GM19238 (cell line): ENCODE measurements around the gene SCFD2.

Experiments
- DNase-seq: peaks from one replicate; pipeline ENCODE4 v3.0.0; 2011; ENCODE audit warnings: low spot score; ENCODE audit not compliant: insufficient read length

The SCFD2 gene

GRCh38 chr4:52889778-52890520 lies 475.9 kb downstream of the SCFD2 start:
- no peak for DNase-seq

- no peak for DNase-seq
Measured at GRCh38 chr4:52889354-52889753, 476.5 kb downstream of the SCFD2 start.

GRCh38 chr4:52884994-52885393 lies 480.9 kb downstream of the SCFD2 start:
- no peak for DNase-seq

- DNase-seq, result no peak
Measured at GRCh38 chr4:52883707-52884669, 481.9 kb downstream of the SCFD2 start.

- DNase-seq, result no peak
Measured at GRCh38 chr4:52883183-52883621, 482.7 kb downstream of the SCFD2 start.

- no peak for DNase-seq
Measured at GRCh38 chr4:52880994-52881393, 484.9 kb downstream of the SCFD2 start.

GRCh38 chr4:52879471-52879870 lies 486.4 kb downstream of the SCFD2 start:
- no peak for DNase-seq

- no peak for DNase-seq
Measured at GRCh38 chr4:52877694-52878093, 488.2 kb downstream of the SCFD2 start.

- DNase-seq, result no peak
Measured at GRCh38 chr4:52877036-52877435, 488.8 kb downstream of the SCFD2 start.

GRCh38 chr4:52876069-52876468 lies 489.8 kb downstream of the SCFD2 start:
- no peak for DNase-seq

GRCh38 chr4:52874948-52875347 lies 490.9 kb downstream of the SCFD2 start:
- DNase-seq, result no peak

- no peak for DNase-seq
Measured at GRCh38 chr4:52873861-52874343, 492.0 kb downstream of the SCFD2 start.

GRCh38 chr4:52873191-52873590 lies 492.7 kb downstream of the SCFD2 start:
- no peak for DNase-seq

GRCh38 chr4:52870225-52870624 lies 495.6 kb downstream of the SCFD2 start:
- DNase-seq, result no peak

GRCh38 chr4:52869656-52870055 lies 496.2 kb downstream of the SCFD2 start:
- no peak for DNase-seq

GRCh38 chr4:52869196-52869595 lies 496.7 kb downstream of the SCFD2 start:
- no peak for DNase-seq

GRCh38 chr4:52868133-52868532 lies 497.7 kb downstream of the SCFD2 start:
- no peak for DNase-seq

GRCh38 chr4:52867163-52867562 lies 498.7 kb downstream of the SCFD2 start:
- no peak for DNase-seq

- no peak for DNase-seq
Measured at GRCh38 chr4:52866734-52867133, 499.1 kb downstream of the SCFD2 start.

- DNase-seq, result no peak
Measured at GRCh38 chr4:52865300-52865699, 500.6 kb downstream of the SCFD2 start.

- DNase-seq, result no peak
Measured at GRCh38 chr4:52864793-52865192, 501.1 kb downstream of the SCFD2 start.

- no peak for DNase-seq
Measured at GRCh38 chr4:52863324-52863723, 502.5 kb downstream of the SCFD2 start.
